CD14-positive monocyte (primary cell): ENCODE measurements around the gene FBXO46. TPM values are rescaled to one million over a fixed set of nuclear protein-coding genes. Genes with fewer than 3 reads are reported as not detected.

Experiments used
- DNase-seq, 3 donors: peaks; one replicate each; pipeline ENCODE4 v3.0.0-alpha.2; 2011 to 2022
- H2AFZ ChIP-seq: 2 replicates; pipeline ENCODE4 v1.6.0; 2012; ENCODE audit warnings: mild to moderate bottlenecking, low read depth, low read length, inconsistent platforms; ENCODE audit not compliant: insufficient read depth, poor library complexity, severe bottlenecking
- H3K27ac ChIP-seq, 2 donors: 1 replicate in 1 of 2; 2 replicates in 1 of 2; pipeline ENCODE4 v1.5.1; 2012 to 2013; ENCODE audit warnings: low read length in 2 of 2, control low read depth in 1 of 2, inconsistent platforms in 1 of 2, low read depth in 1 of 2, mild to moderate bottlenecking in 1 of 2
- H3K27me3 ChIP-seq, 2 donors: one replicate each; pipeline versions ENCODE4 v1.6.0 to v1.6.1; 2011 to 2013; ENCODE audit warnings: low read length in 2 of 2; ENCODE audit not compliant: control insufficient read depth in 2 of 2, insufficient read depth in 2 of 2
- H3K36me3 ChIP-seq, 2 donors: replicated peaks in 1 of 2; 1 replicate in 1 of 2; 2 replicates in 1 of 2; pipeline versions ENCODE4 v1.5.1 to v1.6.1; 2012 to 2013; ENCODE audit warnings: low read length in 2 of 2, control low read depth in 1 of 2, inconsistent platforms in 1 of 2, mild to moderate bottlenecking in 1 of 2; ENCODE audit not compliant: insufficient read depth in 2 of 2, control insufficient read depth in 1 of 2
- H3K4me1 ChIP-seq, 2 donors: 1 replicate in 1 of 2; 2 replicates in 1 of 2; pipeline versions ENCODE4 v1.5.1 to v1.6.1; 2012 to 2013; ENCODE audit warnings: low read length in 2 of 2, control low read depth in 1 of 2, inconsistent platforms in 1 of 2, mild to moderate bottlenecking in 1 of 2, moderate library complexity in 1 of 2; ENCODE audit not compliant: insufficient read depth in 2 of 2, control insufficient read depth in 1 of 2
- H3K4me2 ChIP-seq: replicated peaks from 2 replicates; pipeline ENCODE3; 2012; ENCODE audit warnings: low read length, moderate library complexity, mild to moderate bottlenecking; ENCODE audit not compliant: poor library complexity, severe bottlenecking; ENCODE audit errors: extremely low read depth
- H3K4me3 ChIP-seq, 3 experiments: fragments of 200-600 bp in 1 of 3; sonication (generic) in 1 of 3; replicated peaks in 1 of 3; 1 replicate in 2 of 3; 2 replicates in 1 of 3; pipeline ENCODE4 v1.5.1; 2011 to 2013; ENCODE audit warnings: low read length in 3 of 3, mild to moderate bottlenecking in 3 of 3, control low read depth in 2 of 3, low read depth in 2 of 3, inconsistent platforms in 1 of 3, moderate library complexity in 1 of 3
- H3K79me2 ChIP-seq: 2 replicates; pipeline ENCODE4 v1.6.0; 2012; ENCODE audit warnings: mild to moderate bottlenecking, control low read depth, inconsistent platforms, low read length, moderate library complexity; ENCODE audit not compliant: insufficient read depth
- H3K9ac ChIP-seq: 2 replicates; pipeline ENCODE4 v1.6.0; 2017; ENCODE audit warnings: low read length, mild to moderate bottlenecking; ENCODE audit not compliant: insufficient read depth, poor library complexity, severe bottlenecking
- H3K9me3 ChIP-seq, 2 donors: replicated peaks in 1 of 2; 1 replicate in 1 of 2; 2 replicates in 1 of 2; pipeline versions ENCODE4 v1.5.1 to v1.6.1; 2012 to 2013; ENCODE audit warnings: low read length in 2 of 2, control low read depth in 1 of 2; ENCODE audit not compliant: control insufficient read depth in 1 of 2, insufficient read depth in 1 of 2
- H4K20me1 ChIP-seq: 2 replicates; pipeline ENCODE4 v1.6.0; 2012; ENCODE audit warnings: mild to moderate bottlenecking, low read length, control low read depth, moderate library complexity; ENCODE audit not compliant: insufficient read depth
- H3K27ac Mint-ChIP-seq, 7 donors: one replicate each; pipeline ENCODE4 v1.8.0; 2020; ENCODE audit warnings: mild to moderate bottlenecking in 7 of 7, mixed read lengths in 7 of 7, moderate library complexity in 6 of 7, inconsistent platforms in 2 of 7
- H3K27me3 Mint-ChIP-seq, 3 donors: one replicate each; pipeline ENCODE4 v1.8.0; 2021 to 2022; ENCODE audit warnings: low read depth in 3 of 3, mild to moderate bottlenecking in 3 of 3, mixed read lengths in 3 of 3, moderate library complexity in 3 of 3, inconsistent platforms in 1 of 3
- H3K36me3 Mint-ChIP-seq, 2 donors: one replicate each; pipeline ENCODE4 v1.8.0; 2020; ENCODE audit warnings: mixed read lengths in 2 of 2, inconsistent platforms in 1 of 2, mild to moderate bottlenecking in 1 of 2
- H3K4me1 Mint-ChIP-seq: one replicate; pipeline ENCODE4 v1.8.0; 2020; ENCODE audit warnings: mild to moderate bottlenecking, mixed read lengths
- H3K4me3 Mint-ChIP-seq, 2 donors: one replicate each; pipeline ENCODE4 v1.8.0; 2020; ENCODE audit warnings: mild to moderate bottlenecking in 2 of 2, mixed read lengths in 2 of 2, moderate library complexity in 1 of 2
- H3K9me3 Mint-ChIP-seq, 7 donors: one replicate each; pipeline ENCODE4 v1.8.0; 2020 to 2022; ENCODE audit warnings: mixed read lengths in 7 of 7, mild to moderate bottlenecking in 6 of 7, moderate library complexity in 6 of 7, inconsistent platforms in 2 of 7
- WGBS: methylation state at CpG from one replicate; pipeline ENCODE4 v1.1.5; 2013; ENCODE audit warnings: missing lambda C conversion rate; ENCODE audit not compliant: insufficient coverage; 5-methylcytosine and 5-hydroxymethylcytosine counted together
- intact Hi-C, 2 donors: fragments of 100-400 bp; cut with micrococcal nuclease; formaldehyde crosslinking; loops; one replicate each; pipeline versions ENCODE4 v1.15.0 to v1.15.1; 2023
- polyA minus RNA-seq: library from RNA; depleted of rRNA, polyadenylated mRNA; stranded (reverse); fragments of >200 nt; gene quantifications from 2 replicates; pipeline ENCODE4 v1.2.3, GENCODE V29; 2012
- polyA plus RNA-seq, 3 donors: library from polyadenylated mRNA; depleted of rRNA in 1 of 3; unstranded in 2 of 3; stranded (reverse) in 1 of 3; fragments of 300-500 nt in 2 of 3; fragments of >200 nt in 1 of 3; fragmentation: Illumina TruSeq in 2 of 3; gene quantifications; 1 replicate in 2 of 3; 2 replicates in 1 of 3; pipeline ENCODE4 v1.2.3, GENCODE V29; 2012 to 2021
- total RNA-seq, 12 experiments: library from RNA in 1 of 12; stranded (reverse) in 1 of 12; fragments of 120-200 nt in 1 of 12; gene quantifications; one replicate each; pipeline ENCODE4 v1.2.4 and lab custom pipeline; 2013 to 2026; ENCODE audit warnings: mixed read lengths in 6 of 12, inconsistent platforms in 1 of 12
- TF ChIP-seq, protein P1 (sequence below): fragments of 200-600 bp; IDR thresholded peaks from one replicate; pipeline ENCODE4 v1.8.0; 2022; ENCODE audit warnings: antibody characterized with exemption, mild to moderate bottlenecking

The FBXO46 gene, protein sequence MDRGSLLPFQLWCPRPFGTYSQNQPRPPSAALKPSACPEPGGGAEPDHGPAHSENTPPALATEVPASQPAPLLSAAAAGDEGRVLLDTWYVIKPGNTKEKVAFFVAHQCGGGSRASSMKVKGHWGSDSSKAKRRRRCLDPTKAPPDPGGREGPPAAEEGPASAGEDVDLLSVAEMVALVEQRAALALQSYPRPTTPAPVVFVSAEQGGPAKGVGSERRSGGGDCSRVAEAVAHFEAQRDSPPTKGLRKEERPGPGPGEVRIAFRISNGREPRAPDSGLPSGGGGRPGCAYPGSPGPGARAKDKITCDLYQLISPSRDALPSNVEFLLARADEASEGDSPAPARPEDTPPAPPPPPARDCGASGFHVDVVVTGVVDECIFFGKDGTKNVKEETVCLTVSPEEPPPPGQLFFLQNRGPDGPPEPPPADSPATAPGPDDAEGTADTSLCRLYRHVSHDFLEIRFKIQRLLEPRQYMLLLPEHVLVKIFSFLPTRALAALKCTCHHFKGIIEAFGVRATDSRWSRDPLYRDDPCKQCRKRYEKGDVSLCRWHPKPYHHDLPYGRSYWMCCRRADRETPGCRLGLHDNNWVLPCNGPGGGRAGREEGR
- total RNA-seq (2013) = 7.1 TPM
- polyA plus RNA-seq (1 to 10 TPM; 3.8 to 6.8 (median 5.5) TPM), polyA minus RNA-seq (8.7 and 13.7 TPM in 2 replicates), total RNA-seq (lab: John Stamatoyannopoulos, UW) (5.3 to 13.9 (median 7.4) reads per million in 11 experiments)

DNA sequence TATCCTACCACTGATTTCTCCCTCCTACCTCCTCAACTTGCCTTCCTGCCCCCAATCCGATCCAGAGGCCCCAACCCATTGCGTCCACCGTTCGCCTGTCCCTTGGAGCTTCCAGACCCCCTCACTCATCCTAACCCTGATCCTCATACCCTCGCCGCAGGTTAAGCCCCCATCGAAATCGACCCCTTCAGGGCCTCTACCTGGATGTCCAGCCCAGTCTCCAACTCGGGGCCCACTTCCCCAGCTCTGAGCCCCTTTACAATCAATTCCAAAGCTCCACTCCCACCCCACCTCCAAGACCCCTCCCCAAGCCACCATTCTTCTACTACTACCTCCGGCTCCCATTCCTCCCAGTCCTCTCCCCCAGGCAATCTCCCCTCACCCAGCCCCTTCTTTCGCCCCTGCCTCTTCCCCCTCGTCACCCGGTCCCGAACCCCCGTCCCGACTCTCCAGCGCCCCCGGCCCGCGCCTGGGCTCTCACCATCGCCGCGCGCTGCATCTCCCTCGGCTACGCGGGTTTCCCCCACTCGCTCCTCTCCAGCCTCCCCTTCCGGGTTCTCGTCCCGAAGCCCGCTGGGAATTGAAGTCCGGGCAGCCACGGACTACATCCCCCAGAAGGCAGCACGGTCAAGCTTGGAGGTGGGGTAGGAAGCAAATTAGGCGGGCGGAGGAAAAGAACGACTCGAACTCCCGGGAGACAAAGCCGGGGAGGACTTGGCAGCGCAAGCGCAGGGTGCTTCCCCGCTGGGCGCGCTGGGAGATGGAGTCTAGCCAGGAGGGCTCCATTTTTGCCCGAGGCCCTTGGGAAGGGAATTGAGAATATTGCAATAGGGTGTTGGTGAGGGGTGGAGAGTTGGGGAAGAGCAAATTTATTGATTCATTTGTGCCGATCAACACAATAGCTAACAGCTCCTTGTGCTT lies at the start of gene FBXO46:
TSS of gene FBXO46 (minus strand) at position 529 of the 921 bp plus-strand sequence. CDS start 17,401 bp downstream, outside the sequence.
- H3K27ac Mint-ChIP-seq = peak within 1 kb of the TSS; percentile 87 to 97 (median 93)
- peaks cover 0 to 2% (median 0%) of the 10 kb centered on the region in 7 donors for H3K9me3 Mint-ChIP-seq
- Histone ChIP-seq H3K36me3 (no peaks in the 10 kb centered on the region), H3K4me3 (peak within 1 kb of the TSS; percentile 70 to 90 (median 72)), H3K9me3 (no peaks in the 10 kb centered on the region), H3K79me2 (peaks cover 51% of the 10 kb centered on the region), H3K27ac (peak within 1 kb of the TSS; percentile 11 to 90), H3K4me1 (peaks cover 14 to 19% of the 10 kb centered on the region in 2 donors), H3K4me2 (peak within 1 kb of the TSS; percentile 88), H4K20me1 (peaks cover 32% of the 10 kb centered on the region), H3K27me3 (no peaks in the 10 kb centered on the region), H3K9ac (peak within 1 kb of the TSS; percentile 87), H2AFZ (peak within 1 kb of the TSS; percentile 75)
- peak within 1 kb of the TSS; percentile 84 to 97 for H3K4me3 Mint-ChIP-seq
- peaks cover 2 to 17% of the 10 kb centered on the region in 2 donors for H3K36me3 Mint-ChIP-seq
- under 1% methylated on average over 40 of the region's 48 CpGs for WGBS
- intact Hi-C loops = loop anchor here (2.0 to 10.0 kb wide), 4 partner anchors 14 to 157 kb away; partner anchors contain the start of genes FOXA3 (in 1 of the 2), IRF2BP1 (in 1 of the 2), QPCTL (in 1 of the 2) and SYMPK (in 1 of the 2)
- peaks cover 22% of the 10 kb centered on the region for H3K4me1 Mint-ChIP-seq
- H3K27me3 Mint-ChIP-seq = peaks cover 0 to under 1% (median 0%) of the 10 kb centered on the region in 3 donors
- peak; percentile 95 to 96 (median 95) for DNase-seq
- TF ChIP-seq, protein P1, sequence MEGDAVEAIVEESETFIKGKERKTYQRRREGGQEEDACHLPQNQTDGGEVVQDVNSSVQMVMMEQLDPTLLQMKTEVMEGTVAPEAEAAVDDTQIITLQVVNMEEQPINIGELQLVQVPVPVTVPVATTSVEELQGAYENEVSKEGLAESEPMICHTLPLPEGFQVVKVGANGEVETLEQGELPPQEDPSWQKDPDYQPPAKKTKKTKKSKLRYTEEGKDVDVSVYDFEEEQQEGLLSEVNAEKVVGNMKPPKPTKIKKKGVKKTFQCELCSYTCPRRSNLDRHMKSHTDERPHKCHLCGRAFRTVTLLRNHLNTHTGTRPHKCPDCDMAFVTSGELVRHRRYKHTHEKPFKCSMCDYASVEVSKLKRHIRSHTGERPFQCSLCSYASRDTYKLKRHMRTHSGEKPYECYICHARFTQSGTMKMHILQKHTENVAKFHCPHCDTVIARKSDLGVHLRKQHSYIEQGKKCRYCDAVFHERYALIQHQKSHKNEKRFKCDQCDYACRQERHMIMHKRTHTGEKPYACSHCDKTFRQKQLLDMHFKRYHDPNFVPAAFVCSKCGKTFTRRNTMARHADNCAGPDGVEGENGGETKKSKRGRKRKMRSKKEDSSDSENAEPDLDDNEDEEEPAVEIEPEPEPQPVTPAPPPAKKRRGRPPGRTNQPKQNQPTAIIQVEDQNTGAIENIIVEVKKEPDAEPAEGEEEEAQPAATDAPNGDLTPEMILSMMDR = no peak
